NCI-H345 (cell line): ENCODE data around the gene ZNF805.
"Not testable (repeated sequence)": the region's sequence is repeated elsewhere in the genome, so short reads cannot be mapped to it uniquely, and the experiment has no call there.

Source experiments
- DNase-seq: peaks from one replicate; lab custom pipeline; 2025; lab: John Stamatoyannopoulos, UW

Gene ZNF805

GRCh38 chr19:57240311-57241090, at the start of gene ZNF805:
Gene ZNF805, plus strand, starts transcription at chr19:57240632. Its CDS starts 260 bp downstream, at chr19:57240892.
- DNase-seq, result peak; percentile 91

GRCh38 chr19:57191141-57192076, 49.0 kb upstream of the ZNF805 start, which contains the start of gene ZNF264:
Gene ZNF264, plus strand, starts transcription at chr19:57191500. Its CDS starts 414 bp downstream, at chr19:57191914.
- peak; percentile 87 for DNase-seq

GRCh38 chr19:57192077-57192420, 48.4 kb upstream of the ZNF805 start:
- DNase-seq, result no peak

- no peak for DNase-seq
Measured at GRCh38 chr19:57192993-57193392, 47.4 kb upstream of the ZNF805 start.

GRCh38 chr19:57197874-57198273, 42.6 kb upstream of the ZNF805 start:
- DNase-seq, result not testable (repeated sequence)

- no peak for DNase-seq
Measured at GRCh38 chr19:57202160-57202559, 38.3 kb upstream of the ZNF805 start.

GRCh38 chr19:57210381-57210780, 30.1 kb upstream of the ZNF805 start:
- no peak for DNase-seq

GRCh38 chr19:57212109-57212508, 28.3 kb upstream of the ZNF805 start:
- no peak for DNase-seq

GRCh38 chr19:57227502-57227901, 12.9 kb upstream of the ZNF805 start:
- no peak for DNase-seq

GRCh38 chr19:57231686-57232085, 8.7 kb upstream of the ZNF805 start:
- DNase-seq, result no peak

- no peak for DNase-seq
Measured at GRCh38 chr19:57233207-57233606, 7.2 kb upstream of the ZNF805 start.

- DNase-seq, result no peak
Measured at GRCh38 chr19:57239982-57240310, 486 bp upstream of the ZNF805 start.

GRCh38 chr19:57241176-57241575, 744 bp downstream of the ZNF805 start:
- DNase-seq, result no peak

GRCh38 chr19:57242821-57243220, 2.4 kb downstream of the ZNF805 start:
- DNase-seq, result no peak

GRCh38 chr19:57244513-57244912, 4.1 kb downstream of the ZNF805 start:
- DNase-seq, result no peak

GRCh38 chr19:57245066-57245465, 4.6 kb downstream of the ZNF805 start:
- DNase-seq, result no peak

GRCh38 chr19:57245959-57246358, 5.5 kb downstream of the ZNF805 start:
- DNase-seq, result no peak

- no peak for DNase-seq
Measured at GRCh38 chr19:57248646-57249045, 8.2 kb downstream of the ZNF805 start.

- no peak for DNase-seq
Measured at GRCh38 chr19:57249329-57249728, 8.9 kb downstream of the ZNF805 start.

- not testable (repeated sequence) for DNase-seq
Measured at GRCh38 chr19:57253767-57254166, 13.3 kb downstream of the ZNF805 start.

- no peak for DNase-seq
Measured at GRCh38 chr19:57262044-57262443, 21.6 kb downstream of the ZNF805 start.

GRCh38 chr19:57263244-57263741, 22.9 kb downstream of the ZNF805 start:
- DNase-seq, result no peak

GRCh38 chr19:57267291-57267690, 26.9 kb downstream of the ZNF805 start:
- DNase-seq, result no peak
